ENCODE results near the gene CWF19L2.

CWF19L2 gene

GRCh38 chr11:107387666-107388065 is 70.0 kb downstream of the CWF19L2 start:
- Histone ChIP-seq H4K8ac (ENCODE audit: low read depth, low read length) (no peak overlapping the region), H3K4ac (ENCODE audit: low read length) (no peak overlapping the region), H2BK12ac (ENCODE audit: low read length) (no peak overlapping the region), H4K91ac (ENCODE audit: low read depth, low read length, poor library complexity) (no peak overlapping the region), H3K4me3 (ENCODE audit: low read length in 2 of 2) (no peak overlapping the region), H2BK15ac (ENCODE audit: low read length) (no peak overlapping the region), H2BK120ac (ENCODE audit: low read depth, low read length) (no peak overlapping the region), H2AFZ (ENCODE audit: low read length) (no peak overlapping the region), H3K4me1 (ENCODE audit: control insufficient read depth in 2 of 2, insufficient read depth in 1 of 2, low read depth in 1 of 2, low read length in 2 of 2) (no peaks in the 10 kb centered on the region), H3K36me3 (replicated peaks in 1 of 2; ENCODE audit: control insufficient read depth in 2 of 2, insufficient read depth in 2 of 2, low read length in 2 of 2) (peaks cover 4 to 49% of the 10 kb centered on the region in 2 donors), H3K9ac (ENCODE audit: low read depth, low read length, poor library complexity) (no peak overlapping the region), H3K27me3 (ENCODE audit: control insufficient read depth in 3 of 3, insufficient read depth in 3 of 3, low read depth in 1 of 3, low read length in 3 of 3) (no peaks in the 10 kb centered on the region), H3K14ac (ENCODE audit: low read length) (no peak overlapping the region), H3K18ac (ENCODE audit: low read length) (no peak overlapping the region), H2AK5ac (ENCODE audit: low read depth, low read length) (no peak overlapping the region), H2BK5ac (ENCODE audit: low read length) (no peak overlapping the region), H3K9me3 (replicated peaks in 1 of 2; ENCODE audit: control insufficient read depth in 2 of 2, insufficient read depth in 1 of 2, low read depth in 1 of 2, low read length in 2 of 2) (no peaks in the 10 kb centered on the region), H3K27ac (replicated peaks; ENCODE audit: low read length) (no peak overlapping the region), H3K23ac (ENCODE audit: low read depth, low read length, poor library complexity) (no peak overlapping the region), H3K79me1 (ENCODE audit: low read depth, low read length) (no peaks in the 10 kb centered on the region), H3K4me2 (ENCODE audit: insufficient read depth, low read length, poor library complexity, severe bottlenecking) (no peak overlapping the region)
- no peak for DNase-seq (ENCODE audit: low spot score)
- no CpG with 5 or more reads among the region's 6 CpGs for WGBS, 2 donors (ENCODE audit: extremely low coverage in 2 of 2, insufficient read length in 2 of 2, insufficient replicate concordance in 1 of 2)

- H2BK5ac ChIP-seq (ENCODE audit: low read length) = no peak overlapping the region
- H3K9ac ChIP-seq (ENCODE audit: low read depth, low read length, poor library complexity) = no peak overlapping the region
- no peak overlapping the region for H3K4me2 ChIP-seq (ENCODE audit: insufficient read depth, low read length, poor library complexity, severe bottlenecking)
- H3K9me3 ChIP-seq (replicated peaks in 1 of 2; ENCODE audit: control insufficient read depth in 2 of 2, insufficient read depth in 1 of 2, low read depth in 1 of 2, low read length in 2 of 2) = no peaks in the 10 kb centered on the region
- no peaks in the 10 kb centered on the region for H3K79me1 ChIP-seq (ENCODE audit: low read depth, low read length)
- no peak overlapping the region for H2AFZ ChIP-seq (ENCODE audit: low read length)
- WGBS, 2 donors (ENCODE audit: extremely low coverage in 2 of 2, insufficient read length in 2 of 2, insufficient replicate concordance in 1 of 2) = no CpG with 5 or more reads among the region's 3 CpGs
- H3K27ac ChIP-seq (replicated peaks; ENCODE audit: low read length) = no peak overlapping the region
- H4K91ac ChIP-seq (ENCODE audit: low read depth, low read length, poor library complexity) = no peak overlapping the region
- H3K4me3 ChIP-seq (ENCODE audit: low read length in 2 of 2) = no peak overlapping the region
- no peak overlapping the region for H3K14ac ChIP-seq (ENCODE audit: low read length)
- H3K18ac ChIP-seq (ENCODE audit: low read length) = no peak overlapping the region
- H2AK5ac ChIP-seq (ENCODE audit: low read depth, low read length) = no peak overlapping the region
- peaks cover 2 to 30% of the 10 kb centered on the region in 2 donors for H3K36me3 ChIP-seq (replicated peaks in 1 of 2; ENCODE audit: control insufficient read depth in 2 of 2, insufficient read depth in 2 of 2, low read length in 2 of 2)
- H4K8ac ChIP-seq (ENCODE audit: low read depth, low read length) = no peak overlapping the region
- no peak overlapping the region for H2BK12ac ChIP-seq (ENCODE audit: low read length)
- no peaks in the 10 kb centered on the region for H3K4me1 ChIP-seq (ENCODE audit: control insufficient read depth in 2 of 2, insufficient read depth in 1 of 2, low read depth in 1 of 2, low read length in 2 of 2)
- H2BK120ac ChIP-seq (ENCODE audit: low read depth, low read length) = no peak overlapping the region
- H3K27me3 ChIP-seq (ENCODE audit: control insufficient read depth in 3 of 3, insufficient read depth in 3 of 3, low read depth in 1 of 3, low read length in 3 of 3) = no peaks in the 10 kb centered on the region
- no peak overlapping the region for H2BK15ac ChIP-seq (ENCODE audit: low read length)
- DNase-seq (ENCODE audit: low spot score) = no peak
- no peak overlapping the region for H3K4ac ChIP-seq (ENCODE audit: low read length)
- no peak overlapping the region for H3K23ac ChIP-seq (ENCODE audit: low read depth, low read length, poor library complexity)
Measured at GRCh38 chr11:107385361-107385981, 72.2 kb downstream of the CWF19L2 start.

DNA sequence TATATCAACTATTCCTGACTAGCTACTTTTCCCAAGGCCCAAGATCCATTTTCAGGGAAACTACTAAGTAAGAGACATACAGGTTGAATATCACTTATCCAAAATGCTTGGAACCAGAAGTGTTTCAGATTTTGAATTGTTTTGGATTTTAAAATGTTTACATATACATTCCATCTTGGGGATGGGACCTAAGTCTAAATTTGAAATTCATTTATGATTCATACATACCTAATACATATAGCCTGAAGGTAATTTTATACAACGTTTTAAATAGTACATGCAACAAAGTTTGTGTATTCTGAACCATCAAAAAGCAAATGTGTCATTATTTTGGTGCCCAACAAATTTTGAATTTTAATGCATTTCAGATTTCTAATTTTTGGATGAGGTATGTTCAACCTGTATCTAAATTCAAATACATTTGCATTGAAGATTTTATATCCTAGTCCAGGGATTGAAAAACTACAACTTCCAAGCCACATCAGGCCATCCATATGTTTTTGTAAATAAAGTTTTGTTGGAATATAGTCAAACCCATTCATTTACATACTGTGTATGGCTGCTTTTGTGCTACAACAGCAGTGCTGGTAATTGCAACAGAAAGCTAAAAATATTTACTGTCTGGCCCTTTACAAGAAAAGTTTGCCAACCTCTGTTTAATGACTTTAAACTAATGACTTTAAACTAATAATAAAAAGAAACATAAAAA is 73.3 kb downstream of the CWF19L2 start:
- WGBS, 2 donors (ENCODE audit: extremely low coverage in 2 of 2, insufficient read length in 2 of 2, insufficient replicate concordance in 1 of 2) = no CpG with 5 or more reads among the region's 1 CpG
- Histone ChIP-seq H4K91ac (ENCODE audit: low read depth, low read length, poor library complexity) (no peak overlapping the region), H2BK15ac (ENCODE audit: low read length) (no peak overlapping the region), H3K23ac (ENCODE audit: low read depth, low read length, poor library complexity) (no peak overlapping the region), H3K4me3 (ENCODE audit: low read length in 2 of 2) (no peak overlapping the region), H2BK5ac (ENCODE audit: low read length) (no peak overlapping the region), H2AFZ (ENCODE audit: low read length) (no peak overlapping the region), H3K27ac (replicated peaks; ENCODE audit: low read length) (no peak overlapping the region), H2BK12ac (ENCODE audit: low read length) (no peak overlapping the region), H3K27me3 (ENCODE audit: control insufficient read depth in 3 of 3, insufficient read depth in 3 of 3, low read depth in 1 of 3, low read length in 3 of 3) (no peaks in the 10 kb centered on the region), H3K9me3 (replicated peaks in 1 of 2; ENCODE audit: control insufficient read depth in 2 of 2, insufficient read depth in 1 of 2, low read depth in 1 of 2, low read length in 2 of 2) (no peaks in the 10 kb centered on the region), H3K36me3 (replicated peaks in 1 of 2; ENCODE audit: control insufficient read depth in 2 of 2, insufficient read depth in 2 of 2, low read length in 2 of 2) (peaks cover 2 to 18% of the 10 kb centered on the region in 2 donors), H3K4me2 (ENCODE audit: insufficient read depth, low read length, poor library complexity, severe bottlenecking) (no peak overlapping the region), H3K14ac (ENCODE audit: low read length) (no peak overlapping the region), H3K4me1 (ENCODE audit: control insufficient read depth in 2 of 2, insufficient read depth in 1 of 2, low read depth in 1 of 2, low read length in 2 of 2) (no peaks in the 10 kb centered on the region), H3K79me1 (ENCODE audit: low read depth, low read length) (no peaks in the 10 kb centered on the region), H2BK120ac (ENCODE audit: low read depth, low read length) (no peak overlapping the region), H3K4ac (ENCODE audit: low read length) (no peak overlapping the region), H3K18ac (ENCODE audit: low read length) (no peak overlapping the region), H2AK5ac (ENCODE audit: low read depth, low read length) (no peak overlapping the region), H4K8ac (ENCODE audit: low read depth, low read length) (no peak overlapping the region), H3K9ac (ENCODE audit: low read depth, low read length, poor library complexity) (no peak overlapping the region)
- DNase-seq (ENCODE audit: low spot score) = no peak

GRCh38 chr11:107372439-107372838 is 85.2 kb downstream of the CWF19L2 start:
- no peak overlapping the region for H3K14ac ChIP-seq (ENCODE audit: low read length)
- H3K23ac ChIP-seq (ENCODE audit: low read depth, low read length, poor library complexity) = no peak overlapping the region
- H4K8ac ChIP-seq (ENCODE audit: low read depth, low read length) = no peak overlapping the region
- no peak overlapping the region for H4K91ac ChIP-seq (ENCODE audit: low read depth, low read length, poor library complexity)
- no peak overlapping the region for H2BK120ac ChIP-seq (ENCODE audit: low read depth, low read length)
- no peak overlapping the region for H3K4me3 ChIP-seq (ENCODE audit: low read length in 2 of 2)
- no peaks in the 10 kb centered on the region for H3K4me1 ChIP-seq (ENCODE audit: control insufficient read depth in 2 of 2, insufficient read depth in 1 of 2, low read depth in 1 of 2, low read length in 2 of 2)
- no peak overlapping the region for H3K4ac ChIP-seq (ENCODE audit: low read length)
- no peak for DNase-seq (ENCODE audit: low spot score)
- no peak overlapping the region for H2AFZ ChIP-seq (ENCODE audit: low read length)
- H3K27me3 ChIP-seq (ENCODE audit: control insufficient read depth in 3 of 3, insufficient read depth in 3 of 3, low read depth in 1 of 3, low read length in 3 of 3) = no peaks in the 10 kb centered on the region
- H2AK5ac ChIP-seq (ENCODE audit: low read depth, low read length) = no peak overlapping the region
- no peak overlapping the region for H3K18ac ChIP-seq (ENCODE audit: low read length)
- no peak overlapping the region for H3K4me2 ChIP-seq (ENCODE audit: insufficient read depth, low read length, poor library complexity, severe bottlenecking)
- H2BK15ac ChIP-seq (ENCODE audit: low read length) = no peak overlapping the region
- no peaks in the 10 kb centered on the region for H3K79me1 ChIP-seq (ENCODE audit: low read depth, low read length)
- H3K9ac ChIP-seq (ENCODE audit: low read depth, low read length, poor library complexity) = no peak overlapping the region
- WGBS, 2 donors (ENCODE audit: extremely low coverage in 2 of 2, insufficient read length in 2 of 2, insufficient replicate concordance in 1 of 2) = no CpG with 5 or more reads among the region's 7 CpGs
- H2BK5ac ChIP-seq (ENCODE audit: low read length) = no peak overlapping the region
- H3K27ac ChIP-seq (replicated peaks; ENCODE audit: low read length) = no peak overlapping the region
- H3K9me3 ChIP-seq (replicated peaks in 1 of 2; ENCODE audit: control insufficient read depth in 2 of 2, insufficient read depth in 1 of 2, low read depth in 1 of 2, low read length in 2 of 2) = no peaks in the 10 kb centered on the region
- H3K36me3 ChIP-seq (replicated peaks in 1 of 2; ENCODE audit: control insufficient read depth in 2 of 2, insufficient read depth in 2 of 2, low read length in 2 of 2) = no peaks in the 10 kb centered on the region
- H2BK12ac ChIP-seq (ENCODE audit: low read length) = no peak overlapping the region

Data from neuronal stem cell (in vitro differentiated cells).